AG10803 (cell line): ENCODE results near the gene RAB11FIP3.

Experiments
- DNase-seq: peaks from one replicate; pipeline ENCODE4 v3.0.0; 2010; ENCODE audit warnings: low read depth
- H3K4me3 ChIP-seq: 2 replicates; pipeline ENCODE4 v1.5.1; 2011; ENCODE audit warnings: mild to moderate bottlenecking, low read length, control low read depth
- TF ChIP-seq, protein P1 (sequence below): conservative IDR thresholded peaks from 2 replicates; pipeline ENCODE4 v1.5.1; 2011; ENCODE audit warnings: mild to moderate bottlenecking, low read length, control low read depth, inconsistent platforms

The RAB11FIP3 gene

DNA sequence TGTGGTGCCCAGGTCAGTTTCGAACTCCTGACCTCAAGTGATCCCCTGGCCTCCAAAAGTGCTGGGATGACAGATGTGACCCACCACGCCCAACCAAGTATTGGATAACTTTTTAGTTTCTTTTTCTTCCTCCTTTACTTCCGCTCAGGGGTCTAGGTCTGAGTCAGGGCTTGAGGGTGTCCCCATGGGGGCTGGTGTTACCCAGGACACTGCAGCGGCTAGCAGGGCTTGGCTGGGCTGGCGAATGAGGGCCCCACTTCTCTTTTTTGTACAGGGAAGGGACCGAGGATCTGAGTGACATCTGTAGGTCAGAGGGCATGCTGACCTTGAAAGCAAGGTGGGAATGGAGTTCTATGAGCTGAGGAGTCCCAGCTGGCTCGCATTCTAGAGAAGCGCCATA, 24.9 kb downstream of the RAB11FIP3 start:
- H3K4me3 ChIP-seq, result no peak overlapping the region
- no peak for DNase-seq
- TF ChIP-seq, protein P1, sequence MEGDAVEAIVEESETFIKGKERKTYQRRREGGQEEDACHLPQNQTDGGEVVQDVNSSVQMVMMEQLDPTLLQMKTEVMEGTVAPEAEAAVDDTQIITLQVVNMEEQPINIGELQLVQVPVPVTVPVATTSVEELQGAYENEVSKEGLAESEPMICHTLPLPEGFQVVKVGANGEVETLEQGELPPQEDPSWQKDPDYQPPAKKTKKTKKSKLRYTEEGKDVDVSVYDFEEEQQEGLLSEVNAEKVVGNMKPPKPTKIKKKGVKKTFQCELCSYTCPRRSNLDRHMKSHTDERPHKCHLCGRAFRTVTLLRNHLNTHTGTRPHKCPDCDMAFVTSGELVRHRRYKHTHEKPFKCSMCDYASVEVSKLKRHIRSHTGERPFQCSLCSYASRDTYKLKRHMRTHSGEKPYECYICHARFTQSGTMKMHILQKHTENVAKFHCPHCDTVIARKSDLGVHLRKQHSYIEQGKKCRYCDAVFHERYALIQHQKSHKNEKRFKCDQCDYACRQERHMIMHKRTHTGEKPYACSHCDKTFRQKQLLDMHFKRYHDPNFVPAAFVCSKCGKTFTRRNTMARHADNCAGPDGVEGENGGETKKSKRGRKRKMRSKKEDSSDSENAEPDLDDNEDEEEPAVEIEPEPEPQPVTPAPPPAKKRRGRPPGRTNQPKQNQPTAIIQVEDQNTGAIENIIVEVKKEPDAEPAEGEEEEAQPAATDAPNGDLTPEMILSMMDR, result no peak

DNA sequence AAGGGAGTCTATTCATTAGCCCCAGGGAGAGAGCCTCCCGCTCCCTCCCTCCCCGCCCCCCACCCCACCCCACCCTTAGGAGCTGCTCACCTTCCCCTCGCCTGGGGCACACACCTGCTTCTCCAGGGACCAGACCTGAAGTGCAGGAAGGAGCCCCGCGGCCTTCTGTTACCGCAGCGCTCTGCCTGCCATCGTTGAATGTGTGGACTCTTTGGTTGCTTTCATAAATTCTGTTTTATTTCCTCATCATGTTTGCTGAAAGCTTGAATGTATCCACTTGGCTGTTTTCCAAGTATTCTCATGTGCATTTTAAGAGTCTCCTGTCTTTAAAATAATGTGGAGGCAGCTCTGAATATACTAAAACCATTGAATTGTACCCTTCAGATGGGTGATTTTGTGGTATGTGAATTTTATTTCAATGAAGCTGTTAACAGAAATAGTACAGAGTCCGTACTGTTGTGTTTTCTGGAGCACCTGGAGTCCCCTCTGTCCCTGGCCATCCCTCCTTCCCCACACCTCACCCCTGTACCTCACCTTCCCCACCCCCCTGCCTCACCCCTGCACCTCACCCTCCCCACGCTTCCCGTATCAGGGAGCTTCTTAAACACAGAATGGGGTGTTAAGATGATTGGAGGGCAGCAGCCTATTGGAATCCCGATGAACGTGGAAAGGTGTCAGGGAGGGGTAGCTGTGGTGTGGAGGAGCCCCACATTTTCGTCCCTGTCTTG, 25.5 kb downstream of the RAB11FIP3 start:
- TF ChIP-seq, protein P1, result no peak
- no peak for DNase-seq
- H3K4me3 ChIP-seq, result no peak overlapping the region

DNA sequence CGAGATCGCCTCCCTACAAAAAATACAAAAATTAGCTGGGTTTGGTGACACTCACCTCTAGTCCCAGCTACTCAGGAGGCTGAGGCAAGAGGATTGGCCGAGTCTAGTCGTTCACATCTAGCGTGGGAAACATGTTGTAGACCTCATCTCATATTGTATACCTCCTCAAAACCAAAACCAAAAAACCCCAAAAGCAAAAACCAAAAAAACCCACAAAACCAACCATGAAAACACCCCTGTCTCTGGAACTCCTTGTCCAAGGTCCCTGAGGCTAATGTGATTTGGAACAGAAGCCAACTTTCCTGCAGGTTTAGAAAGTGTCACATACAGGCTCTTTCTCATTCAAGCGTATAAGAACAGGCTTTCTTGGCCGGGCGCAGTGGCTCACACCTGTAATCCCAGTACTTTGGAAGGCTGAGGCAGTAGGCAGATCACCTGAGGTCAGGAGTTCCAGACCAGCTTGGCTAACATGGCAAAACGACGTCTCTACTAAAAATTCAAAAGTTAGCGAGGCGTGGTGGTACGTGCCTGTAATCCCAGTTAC, 29.0 kb downstream of the RAB11FIP3 start:
- TF ChIP-seq, protein P1, result no peak
- H3K4me3 ChIP-seq, result no peak overlapping the region
- no peak for DNase-seq

DNA sequence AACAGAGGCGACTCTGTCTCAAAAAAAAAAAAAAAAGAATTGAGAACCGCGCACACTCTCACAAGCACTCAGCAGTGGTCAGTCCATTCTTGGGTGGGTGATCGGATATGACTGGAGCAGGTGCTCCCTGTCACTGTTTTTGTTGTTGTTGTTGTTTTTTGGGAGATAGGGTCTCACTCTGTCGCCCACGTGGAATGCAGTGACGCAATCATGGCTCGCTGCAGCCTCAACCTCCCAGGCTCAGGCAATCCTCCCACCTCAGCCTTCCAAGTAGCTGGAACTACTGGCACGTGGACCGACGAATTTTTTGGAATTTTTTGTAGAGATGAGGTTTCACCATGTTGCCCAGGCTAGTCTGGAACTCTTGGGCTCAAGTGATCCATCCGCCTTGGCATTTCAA, 30.0 kb downstream of the RAB11FIP3 start:
- H3K4me3 ChIP-seq, result no peak overlapping the region
- no peak for DNase-seq
- TF ChIP-seq, protein P1, result no peak

DNA sequence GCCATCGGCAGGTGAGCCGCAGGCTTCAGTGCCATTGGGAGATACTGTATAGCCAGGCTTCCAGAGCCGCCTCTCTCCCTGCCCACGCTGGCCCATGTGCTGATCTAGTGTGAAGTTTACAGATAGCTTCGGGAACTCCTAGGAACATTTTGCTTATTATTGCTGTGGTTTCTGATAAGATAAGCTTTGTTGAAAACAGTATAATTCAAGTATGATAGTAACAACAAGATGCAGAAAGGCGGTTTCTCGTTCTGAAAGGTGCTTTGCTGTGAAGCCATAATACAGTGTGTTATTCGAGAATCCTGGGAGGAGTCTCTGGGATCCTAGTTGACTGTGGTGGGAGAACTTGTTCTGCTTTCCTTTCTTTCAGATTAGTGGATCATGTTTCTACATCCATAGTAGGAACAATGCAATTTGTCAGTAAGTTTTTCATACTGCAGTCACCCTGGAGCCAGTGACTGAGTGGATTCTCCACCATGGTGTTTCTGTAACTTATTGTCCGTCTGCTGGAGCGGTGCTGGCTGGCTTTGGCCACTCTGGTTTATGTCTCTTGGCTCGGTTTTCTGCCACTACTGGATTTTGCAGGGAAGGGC, 31.5 kb downstream of the RAB11FIP3 start:
- peak; percentile 24 for DNase-seq
- TF ChIP-seq, protein P1, result no peak
- H3K4me3 ChIP-seq, result no peak overlapping the region

DNA sequence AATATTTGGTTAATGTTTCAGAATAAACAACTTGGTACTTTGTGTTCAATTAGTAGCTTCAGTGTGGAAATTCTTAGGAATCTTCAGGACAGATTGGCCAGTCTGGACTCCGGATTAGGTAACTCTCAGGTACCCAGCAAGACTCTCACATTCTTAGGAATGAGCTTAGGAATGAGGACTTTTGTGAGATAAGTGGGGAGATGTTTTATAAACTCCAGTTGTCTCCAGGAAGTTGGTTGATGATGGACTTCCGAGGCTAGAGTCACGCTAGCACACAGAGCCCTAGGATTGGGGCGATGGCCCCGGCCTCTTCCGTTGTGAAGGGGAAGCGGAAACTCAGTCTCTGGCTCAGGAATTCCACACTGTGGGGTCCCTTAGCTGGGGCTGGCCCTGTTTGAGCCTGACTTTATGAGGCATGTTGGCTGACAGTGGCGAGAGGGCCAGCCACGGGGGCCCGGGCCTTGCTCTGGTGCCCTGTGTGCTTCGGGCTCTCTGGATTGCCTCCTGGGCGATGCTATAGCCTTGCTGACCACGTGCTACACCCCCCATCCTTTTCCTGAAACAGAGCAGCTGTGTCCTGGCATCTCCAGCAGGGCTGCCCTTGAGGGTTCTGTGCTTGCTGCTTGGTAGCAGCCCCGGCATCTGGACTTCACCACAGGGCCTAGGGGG, 32.4 kb downstream of the RAB11FIP3 start:
- H3K4me3 ChIP-seq, result no peak overlapping the region
- TF ChIP-seq, protein P1, result 0 out of 2 replicates have a peak, but pooled peaks have one; percentile 1
- peak; percentile 21 for DNase-seq
